ENCODE measurements around the gene TMEM51. TPM values are rescaled to one million over a fixed set of nuclear protein-coding genes. Genes with fewer than 3 reads are reported as not detected.

The TMEM51 gene
- total and polyA plus RNA-seq, 2 of the 13 experiments (the other 11 are each of a cell fraction or from before 2014, with no cell fraction given): 12.2 to 22.3 TPM

GRCh38 chr1:15128520-15129313 lies 24.8 kb upstream of the TMEM51 start (continued):
- TF ChIP-seq, protein P1, sequence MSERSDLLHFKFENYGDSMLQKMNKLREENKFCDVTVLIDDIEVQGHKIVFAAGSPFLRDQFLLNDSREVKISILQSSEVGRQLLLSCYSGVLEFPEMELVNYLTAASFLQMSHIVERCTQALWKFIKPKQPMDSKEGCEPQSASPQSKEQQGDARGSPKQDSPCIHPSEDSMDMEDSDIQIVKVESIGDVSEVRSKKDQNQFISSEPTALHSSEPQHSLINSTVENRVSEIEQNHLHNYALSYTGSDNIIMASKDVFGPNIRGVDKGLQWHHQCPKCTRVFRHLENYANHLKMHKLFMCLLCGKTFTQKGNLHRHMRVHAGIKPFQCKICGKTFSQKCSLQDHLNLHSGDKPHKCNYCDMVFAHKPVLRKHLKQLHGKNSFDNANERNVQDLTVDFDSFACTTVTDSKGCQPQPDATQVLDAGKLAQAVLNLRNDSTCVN (CRISPR knock-in tag; IDR thresholded peaks at IDR 0.05; ENCODE audit: borderline replicate concordance): no peak
- no peak for TF ChIP-seq NR0B2 (CRISPR knock-in tag; IDR thresholded peaks at IDR 0.05)
- TF ChIP-seq NFE2 (CRISPR knock-in tag; IDR thresholded peaks at IDR 0.05): no peak
- no peak for TF ChIP-seq ZBTB7B (CRISPR knock-in tag; IDR thresholded peaks at IDR 0.05)
- peak; percentile 21; the same call in 1 of the 2 replicates for TF ChIP-seq ZNF747 (CRISPR knock-in tag; IDR thresholded peaks at IDR 0.05; ENCODE audit: borderline replicate concordance)
- no peak for TF ChIP-seq TEAD3 (CRISPR knock-in tag; optimal IDR thresholded peaks at IDR 0.05; ENCODE audit: borderline replicate concordance)
- no peak for TF ChIP-seq JUND (CRISPR knock-in tag; IDR thresholded peaks at IDR 0.05)
- peak; percentile 34; the same call in 1 of the 2 replicates for TF ChIP-seq RXRB (CRISPR knock-in tag; IDR thresholded peaks at IDR 0.05; ENCODE audit: borderline replicate concordance)
- no peak for TF ChIP-seq ADNP (CRISPR knock-in tag; IDR thresholded peaks at IDR 0.05)
- TF ChIP-seq GTF3A (CRISPR knock-in tag; conservative IDR thresholded peaks at IDR 0.05): no peak
- no peak for TF ChIP-seq ZNF839 (CRISPR knock-in tag; IDR thresholded peaks at IDR 0.05; ENCODE audit: borderline replicate concordance)
- no peak for TF ChIP-seq THYN1 (CRISPR knock-in tag; IDR thresholded peaks at IDR 0.05; ENCODE audit: borderline replicate concordance, low read depth)
- TF ChIP-seq SAP130 (CRISPR knock-in tag; IDR thresholded peaks at IDR 0.05; ENCODE audit: low read depth): 0 out of 2 replicates have a peak, but pooled peaks have one; percentile 50
- no peak for TF ChIP-seq ZNF841 (CRISPR knock-in tag; IDR thresholded peaks at IDR 0.05; ENCODE audit: borderline replicate concordance)
- no peak for TF ChIP-seq NR3C1 (CRISPR knock-in tag; IDR thresholded peaks at IDR 0.05)
- TF ChIP-seq SOX13 (IDR thresholded peaks at IDR 0.05): no peak
- peak in 1 of 2 experiments; percentile 14; a peak in 1 of 4 replicates for TF ChIP-seq SOX13 (CRISPR knock-in tag; conservative IDR thresholded peaks at IDR 0.05 in 1 of 2, IDR thresholded peaks at IDR 0.05 in 1 of 2)
- TF ChIP-seq ARNT2 (CRISPR knock-in tag; IDR thresholded peaks at IDR 0.05; ENCODE audit: low read depth): no peak
- no peak for TF ChIP-seq ZNF850 (CRISPR knock-in tag; conservative IDR thresholded peaks at IDR 0.05)
- TF ChIP-seq, protein P2, sequence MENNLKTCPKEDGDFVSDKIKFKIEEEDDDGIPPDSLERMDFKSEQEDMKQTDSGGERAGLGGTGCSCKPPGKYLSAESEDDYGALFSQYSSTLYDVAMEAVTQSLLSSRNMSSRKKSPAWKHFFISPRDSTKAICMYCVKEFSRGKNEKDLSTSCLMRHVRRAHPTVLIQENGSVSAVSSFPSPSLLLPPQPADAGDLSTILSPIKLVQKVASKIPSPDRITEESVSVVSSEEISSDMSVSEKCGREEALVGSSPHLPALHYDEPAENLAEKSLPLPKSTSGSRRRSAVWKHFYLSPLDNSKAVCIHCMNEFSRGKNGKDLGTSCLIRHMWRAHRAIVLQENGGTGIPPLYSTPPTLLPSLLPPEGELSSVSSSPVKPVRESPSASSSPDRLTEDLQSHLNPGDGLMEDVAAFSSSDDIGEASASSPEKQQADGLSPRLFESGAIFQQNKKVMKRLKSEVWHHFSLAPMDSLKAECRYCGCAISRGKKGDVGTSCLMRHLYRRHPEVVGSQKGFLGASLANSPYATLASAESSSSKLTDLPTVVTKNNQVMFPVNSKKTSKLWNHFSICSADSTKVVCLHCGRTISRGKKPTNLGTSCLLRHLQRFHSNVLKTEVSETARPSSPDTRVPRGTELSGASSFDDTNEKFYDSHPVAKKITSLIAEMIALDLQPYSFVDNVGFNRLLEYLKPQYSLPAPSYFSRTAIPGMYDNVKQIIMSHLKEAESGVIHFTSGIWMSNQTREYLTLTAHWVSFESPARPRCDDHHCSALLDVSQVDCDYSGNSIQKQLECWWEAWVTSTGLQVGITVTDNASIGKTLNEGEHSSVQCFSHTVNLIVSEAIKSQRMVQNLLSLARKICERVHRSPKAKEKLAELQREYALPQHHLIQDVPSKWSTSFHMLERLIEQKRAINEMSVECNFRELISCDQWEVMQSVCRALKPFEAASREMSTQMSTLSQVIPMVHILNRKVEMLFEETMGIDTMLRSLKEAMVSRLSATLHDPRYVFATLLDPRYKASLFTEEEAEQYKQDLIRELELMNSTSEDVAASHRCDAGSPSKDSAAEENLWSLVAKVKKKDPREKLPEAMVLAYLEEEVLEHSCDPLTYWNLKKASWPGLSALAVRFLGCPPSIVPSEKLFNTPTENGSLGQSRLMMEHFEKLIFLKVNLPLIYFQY (CRISPR knock-in tag; IDR thresholded peaks at IDR 0.05; ENCODE audit: borderline replicate concordance): no peak
- TF ChIP-seq PITX1 (CRISPR knock-in tag; IDR thresholded peaks at IDR 0.05): no peak
